Type B pancreatic cell (in vitro differentiated cells): ENCODE data around the gene TFF3. TPM values are rescaled to one million over a fixed set of nuclear protein-coding genes. Genes with fewer than 3 reads are reported as not detected.

ENCODE experiments used
- DNase-seq: peaks from one replicate; pipeline ENCODE4 v3.0.0; 2021; ENCODE audit warnings: mixed read lengths; ENCODE audit not compliant: unreplicated experiment; ENCODE audit errors: extremely low spot score
- H3K27ac Mint-ChIP-seq: 2 replicates; pipeline ENCODE4 v1.8.0; 2021; ENCODE audit warnings: mild to moderate bottlenecking, mixed read lengths
- H3K27me3 Mint-ChIP-seq: 2 replicates; pipeline ENCODE4 v1.8.0; 2021; ENCODE audit warnings: mixed read lengths
- H3K36me3 Mint-ChIP-seq: 2 replicates; pipeline ENCODE4 v1.8.0; 2021; ENCODE audit warnings: mixed read lengths
- H3K4me1 Mint-ChIP-seq: one replicate; pipeline ENCODE4 v1.8.0; 2021; ENCODE audit warnings: mixed read lengths; ENCODE audit not compliant: unreplicated experiment
- H3K4me3 Mint-ChIP-seq: 2 replicates; pipeline ENCODE4 v1.8.0; 2021; ENCODE audit warnings: mild to moderate bottlenecking, mixed read lengths
- H3K9me3 Mint-ChIP-seq: 2 replicates; pipeline ENCODE4 v1.8.0; 2021; ENCODE audit warnings: mixed read lengths
- total RNA-seq: library from RNA; stranded (reverse); gene quantifications from 2 replicates; pipeline ENCODE4 v1.2.1, GENCODE V29; 2021; ENCODE audit warnings: low replicate concordance
- TF ChIP-seq, protein P1 (sequence below): fragments of 200-600 bp; sonication (generic); conservative IDR thresholded peaks from 2 replicates; pipeline ENCODE4 v1.5.0; 2021; ENCODE audit warnings: antibody characterized with exemption, mild to moderate bottlenecking

The TFF3 gene
- total RNA-seq, 1 donor from 2014 or later, result 31.5 TPM

DNA sequence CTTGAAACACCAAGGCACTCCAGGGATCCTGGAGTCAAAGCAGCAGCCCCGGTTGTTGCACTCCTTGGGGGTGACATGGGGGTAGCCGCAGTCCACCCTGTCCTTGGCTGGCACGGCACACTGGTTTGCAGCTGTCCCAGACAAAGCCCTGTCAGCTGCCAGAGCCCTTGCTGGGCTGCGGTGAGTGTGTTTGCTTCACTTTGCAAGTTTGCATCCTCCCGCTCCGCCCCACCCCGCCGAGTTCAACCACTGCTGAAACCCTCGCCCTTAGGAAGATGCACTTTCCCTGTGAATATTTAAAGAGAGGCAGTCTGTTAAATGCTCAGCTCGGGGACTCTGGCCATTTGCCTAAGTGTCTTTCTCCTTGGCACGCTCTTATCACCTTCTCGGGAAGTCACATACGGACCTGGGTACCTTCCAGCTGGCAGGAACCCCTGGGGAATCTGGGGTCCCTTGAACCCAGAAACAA lies 1.7 kb downstream of the TFF3 start:
- Mint-ChIP-seq H3K9me3 (no peaks in the 10 kb centered on the region), H3K36me3 (no peaks in the 10 kb centered on the region), H3K27ac (no peak overlapping the region), H3K4me1 (peaks cover 20% of the 10 kb centered on the region), H3K27me3 (peaks cover 4% of the 10 kb centered on the region), H3K4me3 (peak overlapping the region; percentile 2)
- TF ChIP-seq, protein P1, sequence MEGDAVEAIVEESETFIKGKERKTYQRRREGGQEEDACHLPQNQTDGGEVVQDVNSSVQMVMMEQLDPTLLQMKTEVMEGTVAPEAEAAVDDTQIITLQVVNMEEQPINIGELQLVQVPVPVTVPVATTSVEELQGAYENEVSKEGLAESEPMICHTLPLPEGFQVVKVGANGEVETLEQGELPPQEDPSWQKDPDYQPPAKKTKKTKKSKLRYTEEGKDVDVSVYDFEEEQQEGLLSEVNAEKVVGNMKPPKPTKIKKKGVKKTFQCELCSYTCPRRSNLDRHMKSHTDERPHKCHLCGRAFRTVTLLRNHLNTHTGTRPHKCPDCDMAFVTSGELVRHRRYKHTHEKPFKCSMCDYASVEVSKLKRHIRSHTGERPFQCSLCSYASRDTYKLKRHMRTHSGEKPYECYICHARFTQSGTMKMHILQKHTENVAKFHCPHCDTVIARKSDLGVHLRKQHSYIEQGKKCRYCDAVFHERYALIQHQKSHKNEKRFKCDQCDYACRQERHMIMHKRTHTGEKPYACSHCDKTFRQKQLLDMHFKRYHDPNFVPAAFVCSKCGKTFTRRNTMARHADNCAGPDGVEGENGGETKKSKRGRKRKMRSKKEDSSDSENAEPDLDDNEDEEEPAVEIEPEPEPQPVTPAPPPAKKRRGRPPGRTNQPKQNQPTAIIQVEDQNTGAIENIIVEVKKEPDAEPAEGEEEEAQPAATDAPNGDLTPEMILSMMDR, result no peak
- peak; percentile 42 for DNase-seq

DNA sequence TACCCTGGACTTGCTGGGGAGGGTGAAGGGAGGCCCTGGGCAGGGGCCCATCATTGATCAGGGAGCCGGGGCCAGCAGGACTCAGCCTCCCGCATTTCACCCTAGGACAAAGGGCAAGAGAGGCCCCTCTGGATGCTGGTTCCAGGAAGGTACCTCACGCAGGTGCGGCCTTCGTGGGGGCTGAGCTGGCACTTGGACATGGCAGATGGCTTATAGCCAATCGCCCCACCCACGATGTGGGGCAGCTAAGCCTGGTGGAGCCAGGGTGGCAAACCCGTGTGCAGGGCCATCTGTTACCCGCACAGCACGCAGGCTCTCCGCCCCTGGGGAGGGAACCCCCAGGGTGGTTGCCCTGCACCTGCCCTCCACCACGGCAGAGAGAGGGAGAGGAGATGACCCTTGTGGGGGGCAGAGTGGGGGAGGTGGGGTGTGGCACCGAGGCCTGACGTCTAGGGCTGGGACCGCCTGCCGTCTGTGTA lies 2.5 kb downstream of the TFF3 start:
- Mint-ChIP-seq H3K36me3 (no peaks in the 10 kb centered on the region), H3K4me3 (no peak overlapping the region), H3K27ac (no peak overlapping the region), H3K27me3 (peaks cover 4% of the 10 kb centered on the region), H3K4me1 (peaks cover 20% of the 10 kb centered on the region), H3K9me3 (no peaks in the 10 kb centered on the region)
- peak; percentile 59 for DNase-seq
- TF ChIP-seq, protein P1, result no peak

DNA sequence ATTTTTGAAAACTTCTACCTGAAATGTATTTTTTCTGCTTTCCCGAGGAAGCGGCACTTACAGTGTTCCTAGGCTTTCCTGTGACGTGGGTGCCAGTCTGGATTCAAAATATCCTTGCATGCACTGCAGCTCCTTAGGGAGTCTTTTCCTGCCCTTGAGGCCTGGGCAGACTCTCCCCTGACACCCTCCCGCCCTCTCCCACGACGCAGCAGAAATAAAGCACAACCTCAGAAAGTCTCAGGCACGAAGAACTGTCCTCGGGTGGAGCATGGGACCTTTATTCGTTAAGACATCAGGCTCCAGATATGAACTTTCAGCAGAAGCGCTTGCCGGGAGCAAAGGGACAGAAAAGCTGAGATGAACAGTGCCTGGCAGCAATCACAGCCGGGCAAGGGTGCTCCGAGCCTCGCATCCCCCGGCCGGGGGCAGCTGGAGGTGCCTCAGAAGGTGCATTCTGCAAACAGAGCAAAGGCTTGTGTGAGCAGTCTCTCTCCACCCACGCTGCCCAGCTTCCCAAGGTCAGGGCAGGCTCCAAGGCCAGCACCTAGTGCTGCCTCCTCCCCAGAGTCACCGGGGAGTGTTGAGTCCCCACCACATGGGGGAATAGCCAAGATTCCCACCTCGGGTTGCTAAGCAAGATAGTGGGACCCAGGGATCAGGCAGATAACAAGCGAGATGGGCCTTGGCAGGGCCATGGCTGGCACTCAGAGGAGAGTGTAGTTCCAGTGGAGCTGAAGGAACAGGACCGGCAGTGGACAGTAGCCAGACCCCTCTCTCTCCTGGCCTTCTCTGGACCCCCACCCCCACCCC lies 3.2 kb downstream of the TFF3 start:
- TF ChIP-seq, protein P1, result no peak
- DNase-seq, result no peak
- peaks cover 4% of the 10 kb centered on the region for H3K27me3 Mint-ChIP-seq
- no peaks in the 10 kb centered on the region for H3K36me3 Mint-ChIP-seq
- H3K4me1 Mint-ChIP-seq, result peaks cover 20% of the 10 kb centered on the region
- H3K4me3 Mint-ChIP-seq, result no peak overlapping the region
- no peak overlapping the region for H3K27ac Mint-ChIP-seq
- no peaks in the 10 kb centered on the region for H3K9me3 Mint-ChIP-seq

DNA sequence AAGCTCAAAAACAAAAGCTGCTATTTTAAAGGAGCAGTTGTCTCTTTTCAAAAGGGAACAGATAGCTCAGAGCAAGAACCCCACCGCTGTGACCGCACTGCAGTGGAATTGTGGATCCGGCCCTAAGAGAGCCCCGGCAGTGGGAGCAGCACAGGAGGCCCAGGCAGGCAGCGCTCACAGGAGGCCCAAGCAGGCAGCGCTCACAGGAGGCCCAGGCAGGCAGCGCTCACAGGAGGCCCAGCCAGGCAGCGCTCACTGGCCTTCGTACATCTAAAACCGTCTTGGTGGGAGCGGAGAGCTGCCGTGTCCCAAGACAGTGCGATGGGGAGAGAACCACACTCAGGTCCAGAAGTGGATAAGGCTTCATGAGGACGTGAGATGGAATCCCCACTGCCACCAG lies 4.0 kb downstream of the TFF3 start:
- Mint-ChIP-seq H3K36me3 (no peaks in the 10 kb centered on the region), H3K27ac (no peak overlapping the region), H3K4me3 (no peak overlapping the region), H3K4me1 (peaks cover 20% of the 10 kb centered on the region), H3K9me3 (no peaks in the 10 kb centered on the region), H3K27me3 (peaks cover 6% of the 10 kb centered on the region)
- DNase-seq, result peak; percentile 60
- TF ChIP-seq, protein P1, result no peak

DNA sequence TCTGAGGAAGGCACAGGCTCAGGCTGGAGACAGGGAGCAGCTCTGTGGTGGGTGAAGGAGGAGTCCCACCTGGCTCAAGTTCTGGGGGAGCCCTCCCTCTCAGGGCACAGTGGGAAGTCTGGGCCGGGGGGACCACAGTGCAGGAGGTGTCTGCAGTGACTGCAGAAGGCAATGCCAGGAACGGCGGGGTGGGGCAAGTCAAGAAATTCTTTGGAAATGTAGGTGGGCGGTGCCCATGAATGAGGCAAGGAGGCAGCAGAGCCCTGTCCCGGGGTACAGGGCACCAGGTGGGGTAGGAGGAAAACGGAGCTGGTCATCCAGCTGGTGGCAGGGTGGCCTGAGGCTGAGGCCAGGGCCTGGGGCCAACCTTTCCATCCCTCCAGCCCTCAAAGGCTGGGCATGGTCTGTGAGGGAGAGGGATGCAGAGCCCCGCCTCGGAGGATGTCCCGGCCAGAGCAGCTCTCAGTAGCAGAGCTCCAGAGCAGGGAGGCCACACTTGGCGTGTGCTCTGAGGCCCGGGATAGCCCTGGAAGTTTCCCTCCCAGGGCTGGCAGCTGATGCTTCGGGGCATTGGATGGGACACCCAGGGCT lies 4.7 kb downstream of the TFF3 start:
- Mint-ChIP-seq H3K27ac (no peak overlapping the region), H3K4me1 (peaks cover 17% of the 10 kb centered on the region), H3K36me3 (no peaks in the 10 kb centered on the region), H3K27me3 (peaks cover 6% of the 10 kb centered on the region), H3K9me3 (no peaks in the 10 kb centered on the region), H3K4me3 (no peak overlapping the region)
- peak; percentile 54 for DNase-seq
- TF ChIP-seq, protein P1, result no peak
